Panc1 (cell line): ENCODE measurements around the gene RCOR1. TPM values are rescaled to one million over a fixed set of nuclear protein-coding genes. Genes with fewer than 3 reads are reported as not detected.

Source experiments
- ATAC-seq: fragments of 200-7000 bp; cut with Tn5 transposase; 2 replicates; pipeline ENCODE4 v1.9.1; 2020; ENCODE audit warnings: mild to moderate bottlenecking, moderate library complexity
- BruUV-seq: library from RNA; stranded (reverse); fragments of 400-500 nt; replicated peaks from 2 replicates; lab custom pipeline; 2021; lab: Mats Ljungman, UMichigan
- CTCF ChIA-PET: fragments of 300-600 bp; sonication (Branson Sonifier 250); formaldehyde crosslinking; loops from one replicate; lab custom pipeline; 2022; ENCODE audit warnings: antibody characterized with exemption; lab: Charles Lee
- POLR2A ChIA-PET: fragments of 300-600 bp; sonication (Branson Sonifier 250); formaldehyde crosslinking; loops from one replicate; lab custom pipeline; 2022; ENCODE audit warnings: antibody characterized with exemption; lab: Charles Lee
- DNase-seq: peaks from one replicate; pipeline ENCODE4 v3.0.0-alpha.2; 2010; ENCODE audit warnings: low read depth, low spot score
- H3K27ac ChIP-seq: 2 replicates; pipeline ENCODE4 v1.5.1; 2011; ENCODE audit warnings: mild to moderate bottlenecking, low read length, inconsistent platforms
- H3K27me3 ChIP-seq: fragments of 200-500 bp; sonication (Bioruptor generic); 2 replicates; pipeline ENCODE4 v1.6.0; 2014; ENCODE audit warnings: low read length, inconsistent platforms; ENCODE audit not compliant: control insufficient read depth, insufficient read depth
- H3K36me3 ChIP-seq: fragments of 200-500 bp; sonication (Bioruptor generic); 2 replicates; pipeline ENCODE4 v1.5.1; 2014; ENCODE audit warnings: inconsistent platforms, mild to moderate bottlenecking, low read length, moderate library complexity; ENCODE audit not compliant: control insufficient read depth, insufficient read depth
- H3K4me1 ChIP-seq: 2 replicates; pipeline ENCODE4 v1.5.1; 2011; ENCODE audit warnings: inconsistent platforms, mild to moderate bottlenecking, low read length, moderate library complexity; ENCODE audit not compliant: control insufficient read depth, insufficient read depth
- H3K4me3 ChIP-seq, 2 experiments: 2 replicates each; pipeline ENCODE4 v1.5.1; 2011 to 2012; ENCODE audit warnings: low read depth in 2 of 2, low read length in 2 of 2, mild to moderate bottlenecking in 2 of 2, inconsistent platforms in 1 of 2, moderate library complexity in 1 of 2
- H3K9me3 ChIP-seq: fragments of 200-500 bp; sonication (Bioruptor generic); 2 replicates; pipeline ENCODE4 v1.5.1; 2014; ENCODE audit warnings: low read depth, mild to moderate bottlenecking, inconsistent platforms, low read length, moderate library complexity; ENCODE audit not compliant: control insufficient read depth, insufficient read depth
- POLR2AphosphoS5 ChIP-seq: IDR thresholded peaks from 2 replicates; pipeline ENCODE4 v1.6.1; 2012; ENCODE audit warnings: mild to moderate bottlenecking, low read depth, low read length, moderate library complexity
- SIN3A ChIP-seq: IDR thresholded peaks from 2 replicates; pipeline ENCODE4 v1.6.1; 2012; ENCODE audit warnings: low read depth, mild to moderate bottlenecking, low read length, moderate library complexity, borderline replicate concordance; ENCODE audit not compliant: insufficient read depth
- TCF7L2 ChIP-seq: IDR thresholded peaks from 2 replicates; pipeline ENCODE4 v1.6.1; 2011; ENCODE audit warnings: mild to moderate bottlenecking, low read depth, low read length, inconsistent platforms
- in situ Hi-C: cut with HindIII; loops from 2 replicates; pipeline ENCODE4 v1.10.0; 2016; ENCODE audit warnings: low sequenced_read_pairs, low pct_unique_long_range_greater_than_20kb
- intact Hi-C: fragments of 100-400 bp; cut with micrococcal nuclease; formaldehyde crosslinking; loops from one replicate; pipeline ENCODE4 v1.10.0; 2022; ENCODE audit not compliant: unreplicated experiment
- total RNA-seq: library from RNA; stranded (reverse); gene quantifications from one replicate; pipeline ENCODE4 v1.2.1, GENCODE V29; 2021; ENCODE audit not compliant: unreplicated experiment
- TF ChIP-seq, protein P1 (sequence below), 2 experiments: IDR thresholded peaks; 2 replicates each; pipeline ENCODE4 v1.6.1; 2011 to 2012; ENCODE audit warnings: low read depth in 2 of 2, control low read depth in 1 of 2, low read length in 1 of 2, mild to moderate bottlenecking in 1 of 2, moderate library complexity in 1 of 2; ENCODE audit not compliant: insufficient read depth in 1 of 2
- TF ChIP-seq, protein P2 (sequence below): fragments of 450-650 bp; IDR thresholded peaks from 2 replicates; pipeline ENCODE4 v1.5.1; 2017; ENCODE audit warnings: mild to moderate bottlenecking

RCOR1 gene
- total RNA-seq, 1 experiment from 2014 or later, result 27.1 TPM

DNA sequence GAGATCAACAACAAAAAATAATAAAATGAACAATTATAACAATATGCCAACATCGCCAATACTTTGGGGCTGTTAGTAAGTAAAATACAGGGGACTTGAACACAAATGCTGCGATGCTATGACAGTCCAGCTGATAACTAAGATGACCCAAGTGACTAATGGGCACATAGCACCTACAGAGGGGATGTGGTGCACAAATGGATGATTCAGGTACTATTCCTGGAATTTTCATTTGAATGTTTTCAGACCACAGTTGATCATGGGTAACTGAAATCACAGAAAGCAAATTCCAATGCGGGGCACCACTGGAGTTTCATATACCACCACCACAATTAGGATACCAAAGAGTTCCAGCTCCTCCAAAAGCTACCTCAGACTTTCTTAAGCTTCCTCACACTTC is 82.9 kb downstream of the RCOR1 start:
- ChIA-PET POLR2A (no interaction called here), CTCF (no interaction called here)
- in situ Hi-C loops, result no loop called here
- H3K9me3 ChIP-seq, result no peaks in the 10 kb centered on the region
- no peaks in the 10 kb centered on the region for H3K27me3 ChIP-seq
- intact Hi-C loops, result no loop called here
- TF ChIP-seq, protein P1, sequence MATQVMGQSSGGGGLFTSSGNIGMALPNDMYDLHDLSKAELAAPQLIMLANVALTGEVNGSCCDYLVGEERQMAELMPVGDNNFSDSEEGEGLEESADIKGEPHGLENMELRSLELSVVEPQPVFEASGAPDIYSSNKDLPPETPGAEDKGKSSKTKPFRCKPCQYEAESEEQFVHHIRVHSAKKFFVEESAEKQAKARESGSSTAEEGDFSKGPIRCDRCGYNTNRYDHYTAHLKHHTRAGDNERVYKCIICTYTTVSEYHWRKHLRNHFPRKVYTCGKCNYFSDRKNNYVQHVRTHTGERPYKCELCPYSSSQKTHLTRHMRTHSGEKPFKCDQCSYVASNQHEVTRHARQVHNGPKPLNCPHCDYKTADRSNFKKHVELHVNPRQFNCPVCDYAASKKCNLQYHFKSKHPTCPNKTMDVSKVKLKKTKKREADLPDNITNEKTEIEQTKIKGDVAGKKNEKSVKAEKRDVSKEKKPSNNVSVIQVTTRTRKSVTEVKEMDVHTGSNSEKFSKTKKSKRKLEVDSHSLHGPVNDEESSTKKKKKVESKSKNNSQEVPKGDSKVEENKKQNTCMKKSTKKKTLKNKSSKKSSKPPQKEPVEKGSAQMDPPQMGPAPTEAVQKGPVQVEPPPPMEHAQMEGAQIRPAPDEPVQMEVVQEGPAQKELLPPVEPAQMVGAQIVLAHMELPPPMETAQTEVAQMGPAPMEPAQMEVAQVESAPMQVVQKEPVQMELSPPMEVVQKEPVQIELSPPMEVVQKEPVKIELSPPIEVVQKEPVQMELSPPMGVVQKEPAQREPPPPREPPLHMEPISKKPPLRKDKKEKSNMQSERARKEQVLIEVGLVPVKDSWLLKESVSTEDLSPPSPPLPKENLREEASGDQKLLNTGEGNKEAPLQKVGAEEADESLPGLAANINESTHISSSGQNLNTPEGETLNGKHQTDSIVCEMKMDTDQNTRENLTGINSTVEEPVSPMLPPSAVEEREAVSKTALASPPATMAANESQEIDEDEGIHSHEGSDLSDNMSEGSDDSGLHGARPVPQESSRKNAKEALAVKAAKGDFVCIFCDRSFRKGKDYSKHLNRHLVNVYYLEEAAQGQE (IDR thresholded peaks at IDR 0.05; ENCODE audit: insufficient read depth in 1 of 2, low read depth in 2 of 2, low read length in 1 of 2), result no peak
- TF ChIP-seq POLR2AphosphoS5 (no peak), SIN3A (no peak), TCF7L2 (no peak)
- TF ChIP-seq, protein P2, sequence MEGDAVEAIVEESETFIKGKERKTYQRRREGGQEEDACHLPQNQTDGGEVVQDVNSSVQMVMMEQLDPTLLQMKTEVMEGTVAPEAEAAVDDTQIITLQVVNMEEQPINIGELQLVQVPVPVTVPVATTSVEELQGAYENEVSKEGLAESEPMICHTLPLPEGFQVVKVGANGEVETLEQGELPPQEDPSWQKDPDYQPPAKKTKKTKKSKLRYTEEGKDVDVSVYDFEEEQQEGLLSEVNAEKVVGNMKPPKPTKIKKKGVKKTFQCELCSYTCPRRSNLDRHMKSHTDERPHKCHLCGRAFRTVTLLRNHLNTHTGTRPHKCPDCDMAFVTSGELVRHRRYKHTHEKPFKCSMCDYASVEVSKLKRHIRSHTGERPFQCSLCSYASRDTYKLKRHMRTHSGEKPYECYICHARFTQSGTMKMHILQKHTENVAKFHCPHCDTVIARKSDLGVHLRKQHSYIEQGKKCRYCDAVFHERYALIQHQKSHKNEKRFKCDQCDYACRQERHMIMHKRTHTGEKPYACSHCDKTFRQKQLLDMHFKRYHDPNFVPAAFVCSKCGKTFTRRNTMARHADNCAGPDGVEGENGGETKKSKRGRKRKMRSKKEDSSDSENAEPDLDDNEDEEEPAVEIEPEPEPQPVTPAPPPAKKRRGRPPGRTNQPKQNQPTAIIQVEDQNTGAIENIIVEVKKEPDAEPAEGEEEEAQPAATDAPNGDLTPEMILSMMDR, result no peak
- BruUV-seq, result no TSS peak
- H3K36me3 ChIP-seq, result no peaks in the 10 kb centered on the region
- ATAC-seq (no peak), DNase-seq (no peak)
- no peaks in the 10 kb centered on the region; the same call in 1 of the 2 replicates for H3K4me1 ChIP-seq
- no peak overlapping the region for H3K27ac ChIP-seq
- H3K4me3 ChIP-seq, result no peak overlapping the region

DNA sequence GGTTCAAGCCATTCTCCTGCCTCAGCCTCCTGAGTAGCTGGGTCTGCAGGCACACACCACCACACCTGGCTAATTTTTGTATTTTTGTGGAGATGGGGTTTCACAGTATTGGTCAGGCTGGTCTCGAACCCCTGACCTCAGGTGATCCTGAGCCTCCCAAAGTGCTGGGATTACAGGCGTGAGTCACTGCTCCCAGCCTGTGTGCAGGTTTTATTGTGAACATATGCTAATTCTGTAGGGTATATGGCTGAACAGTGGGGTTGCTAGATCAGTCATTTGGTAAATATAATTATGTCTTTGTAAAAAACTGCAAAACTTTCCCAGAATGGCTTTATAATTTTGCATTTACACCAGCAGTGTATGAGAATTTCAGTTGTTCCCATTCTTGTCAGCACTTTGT is 85.9 kb downstream of the RCOR1 start:
- Histone ChIP-seq H3K36me3 (no peaks in the 10 kb centered on the region), H3K4me1 (peaks cover 4% of the 10 kb centered on the region), H3K4me3 (no peak overlapping the region), H3K9me3 (no peaks in the 10 kb centered on the region), H3K27ac (no peak overlapping the region), H3K27me3 (no peaks in the 10 kb centered on the region)
- in situ Hi-C loops, result no loop called here
- ChIA-PET CTCF (no interaction called here), POLR2A (no interaction called here)
- no peak for ATAC-seq
- TF ChIP-seq, protein P1 (IDR thresholded peaks at IDR 0.05; ENCODE audit: insufficient read depth in 1 of 2, low read depth in 2 of 2, low read length in 1 of 2), result no peak
- TF ChIP-seq, protein P2, result no peak
- TF ChIP-seq SIN3A, result no peak
- no peak for TF ChIP-seq TCF7L2
- no peak for TF ChIP-seq POLR2AphosphoS5
- BruUV-seq, result no TSS peak
- DNase-seq, result no peak
- intact Hi-C loops, result no loop called here
